ENCODE results near the gene IL1R2.

Gene IL1R2

GRCh38 chr2:102041351-102041750, 49.6 kb downstream of the IL1R2 start:
- Histone ChIP-seq H3K27me3 (ENCODE audit: insufficient read depth, low read depth, severe bottlenecking) (peaks cover 67% of the 10 kb centered on the region), H3K4me3 (ENCODE audit: low read depth, low read length) (no peak overlapping the region), H3K27ac (no peak overlapping the region), H3K36me3 (no peaks in the 10 kb centered on the region), H3K9me3 (ENCODE audit: severe bottlenecking) (no peaks in the 10 kb centered on the region)
- DNase-seq, result no peak
- no peak for TF ChIP-seq CTCF (IDR thresholded peaks at IDR 0.05; ENCODE audit: low read depth, low read length)

GRCh38 chr2:102042196-102043081, 50.7 kb downstream of the IL1R2 start:
- Histone ChIP-seq H3K9me3 (ENCODE audit: severe bottlenecking) (peaks cover 2% of the 10 kb centered on the region), H3K27ac (no peak overlapping the region), H3K4me3 (ENCODE audit: low read depth, low read length) (no peak overlapping the region), H3K36me3 (no peaks in the 10 kb centered on the region), H3K27me3 (ENCODE audit: insufficient read depth, low read depth, severe bottlenecking) (peaks cover 67% of the 10 kb centered on the region)
- DNase-seq, result no peak
- TF ChIP-seq CTCF (IDR thresholded peaks at IDR 0.05; ENCODE audit: low read depth, low read length), result no peak

- Histone ChIP-seq H3K27ac (no peak overlapping the region), H3K36me3 (no peaks in the 10 kb centered on the region), H3K27me3 (ENCODE audit: insufficient read depth, low read depth, severe bottlenecking) (peaks cover 62% of the 10 kb centered on the region), H3K9me3 (ENCODE audit: severe bottlenecking) (peaks cover 4% of the 10 kb centered on the region), H3K4me3 (ENCODE audit: low read depth, low read length) (no peak overlapping the region)
- no peak for DNase-seq
- no peak for TF ChIP-seq CTCF (IDR thresholded peaks at IDR 0.05; ENCODE audit: low read depth, low read length)
Measured at GRCh38 chr2:102043560-102043959, 51.8 kb downstream of the IL1R2 start.

GRCh38 chr2:102044235-102044896, 52.6 kb downstream of the IL1R2 start:
- no peak overlapping the region for H3K27ac ChIP-seq
- no peak for DNase-seq
- no peak overlapping the region for H3K4me3 ChIP-seq (ENCODE audit: low read depth, low read length)
- no peak for TF ChIP-seq CTCF (IDR thresholded peaks at IDR 0.05; ENCODE audit: low read depth, low read length)
- peaks cover 66% of the 10 kb centered on the region for H3K27me3 ChIP-seq (ENCODE audit: insufficient read depth, low read depth, severe bottlenecking)
- no peaks in the 10 kb centered on the region for H3K36me3 ChIP-seq
- peaks cover 4% of the 10 kb centered on the region for H3K9me3 ChIP-seq (ENCODE audit: severe bottlenecking)

- Histone ChIP-seq H3K36me3 (no peaks in the 10 kb centered on the region), H3K4me3 (ENCODE audit: low read depth, low read length) (no peak overlapping the region), H3K27ac (no peak overlapping the region), H3K9me3 (ENCODE audit: severe bottlenecking) (peaks cover 4% of the 10 kb centered on the region), H3K27me3 (ENCODE audit: insufficient read depth, low read depth, severe bottlenecking) (peaks cover 68% of the 10 kb centered on the region)
- no peak for TF ChIP-seq CTCF (IDR thresholded peaks at IDR 0.05; ENCODE audit: low read depth, low read length)
- no peak for DNase-seq
Measured at GRCh38 chr2:102044967-102045489, 53.3 kb downstream of the IL1R2 start.

All from WERI-Rb-1 (cell line).